ENCODE results near the gene MBD5.
"Not testable (repeated sequence)": the region's sequence is repeated elsewhere in the genome, so short reads cannot be mapped to it uniquely, and the experiment has no call there.

GRCh38 chr2:148002420-148002819 is 18.5 kb upstream of the MBD5 start:
- not testable (repeated sequence) for TF ChIP-seq POLR2AphosphoS5 (IDR thresholded peaks at IDR 0.05)
- TF ChIP-seq, protein P1, sequence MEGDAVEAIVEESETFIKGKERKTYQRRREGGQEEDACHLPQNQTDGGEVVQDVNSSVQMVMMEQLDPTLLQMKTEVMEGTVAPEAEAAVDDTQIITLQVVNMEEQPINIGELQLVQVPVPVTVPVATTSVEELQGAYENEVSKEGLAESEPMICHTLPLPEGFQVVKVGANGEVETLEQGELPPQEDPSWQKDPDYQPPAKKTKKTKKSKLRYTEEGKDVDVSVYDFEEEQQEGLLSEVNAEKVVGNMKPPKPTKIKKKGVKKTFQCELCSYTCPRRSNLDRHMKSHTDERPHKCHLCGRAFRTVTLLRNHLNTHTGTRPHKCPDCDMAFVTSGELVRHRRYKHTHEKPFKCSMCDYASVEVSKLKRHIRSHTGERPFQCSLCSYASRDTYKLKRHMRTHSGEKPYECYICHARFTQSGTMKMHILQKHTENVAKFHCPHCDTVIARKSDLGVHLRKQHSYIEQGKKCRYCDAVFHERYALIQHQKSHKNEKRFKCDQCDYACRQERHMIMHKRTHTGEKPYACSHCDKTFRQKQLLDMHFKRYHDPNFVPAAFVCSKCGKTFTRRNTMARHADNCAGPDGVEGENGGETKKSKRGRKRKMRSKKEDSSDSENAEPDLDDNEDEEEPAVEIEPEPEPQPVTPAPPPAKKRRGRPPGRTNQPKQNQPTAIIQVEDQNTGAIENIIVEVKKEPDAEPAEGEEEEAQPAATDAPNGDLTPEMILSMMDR (IDR thresholded peaks at IDR 0.05), result not testable (repeated sequence)
